HAP-1 (cell line): ENCODE results near the gene TEX55.
"Not testable (repeated sequence)": the region's sequence is repeated elsewhere in the genome, so short reads cannot be mapped to it uniquely, and the experiment has no call there.

Experiments used
- DNase-seq, 2 experiments: peaks; one replicate each; pipeline ENCODE4 v3.0.0-alpha.2; 2016 to 2020; ENCODE audit warnings: low spot score in 2 of 2
- H3K27me3 ChIP-seq: fragments of 250-450 bp; sonication (Bioruptor Pico); 2 replicates; pipeline ENCODE4 v1.5.1; 2020; ENCODE audit warnings: low read depth, mild to moderate bottlenecking, moderate library complexity
- H3K36me3 ChIP-seq: fragments of 250-450 bp; sonication (Bioruptor Pico); replicated peaks from 2 replicates; pipeline ENCODE4 v1.5.1; 2020; ENCODE audit warnings: mild to moderate bottlenecking
- H3K4me1 ChIP-seq: fragments of 250-450 bp; sonication (Bioruptor Pico); 2 replicates; pipeline ENCODE4 v1.5.1; 2020; ENCODE audit warnings: mild to moderate bottlenecking
- H3K4me3 ChIP-seq: fragments of 250-450 bp; sonication (Bioruptor Pico); 2 replicates; pipeline ENCODE4 v1.5.1; 2020; ENCODE audit warnings: mild to moderate bottlenecking, moderate library complexity
- H3K9me3 ChIP-seq: fragments of 250-450 bp; sonication (Bioruptor Pico); 2 replicates; pipeline ENCODE4 v1.5.1; 2020; ENCODE audit warnings: mild to moderate bottlenecking, moderate library complexity
- in situ Hi-C: fragments of 300-500 bp; cut with MboI; formaldehyde crosslinking; loops from 3 replicates; pipeline ENCODE4 v1.14.3; 2020; ENCODE audit warnings: low sequenced_read_pairs, inconsistent platforms, mixed read lengths

The TEX55 gene

GRCh38 chr3:119145500-119146167, at the start of gene TEX55:
Gene TEX55, plus strand, starts transcription at chr3:119146165. Its CDS starts 25 bp downstream, at chr3:119146190.
- no peaks in the 10 kb centered on the region for H3K4me1 ChIP-seq
- peak; percentile 42 to 52 for DNase-seq
- H3K4me3 ChIP-seq = no peak within 1 kb of the TSS
- H3K36me3 ChIP-seq = no peaks in the 10 kb centered on the region
- no peaks in the 10 kb centered on the region for H3K9me3 ChIP-seq
- no peaks in the 10 kb centered on the region for H3K27me3 ChIP-seq
- in situ Hi-C loops = no loop called here

- in situ Hi-C loops = no loop called here
These were observed 48.0 kb upstream of the TEX55 start for GRCh38 chr3:119098003-119098402.

GRCh38 chr3:119098619-119099222, 47.2 kb upstream of the TEX55 start:
- in situ Hi-C loops = no loop called here
- H3K36me3 ChIP-seq = no peaks in the 10 kb centered on the region
- no peak overlapping the region for H3K4me3 ChIP-seq
- H3K27me3 ChIP-seq = no peaks in the 10 kb centered on the region
- DNase-seq = peak; percentile 23 to 36
- no peaks in the 10 kb centered on the region for H3K9me3 ChIP-seq
- no peaks in the 10 kb centered on the region for H3K4me1 ChIP-seq

More at GRCh38 chr3:119098003-119098402, 48.0 kb upstream of the TEX55 start:
- Histone ChIP-seq H3K4me1 (no peaks in the 10 kb centered on the region), H3K27me3 (no peaks in the 10 kb centered on the region), H3K9me3 (no peaks in the 10 kb centered on the region), H3K36me3 (no peaks in the 10 kb centered on the region), H3K4me3 (no peak overlapping the region)
- DNase-seq = no peak

GRCh38 chr3:119099785-119100184, 46.2 kb upstream of the TEX55 start:
- no peak for DNase-seq
- in situ Hi-C loops = loop anchor here (5.0 kb wide), 1 partner anchor 217 kb away; no protein-coding TSS in a partner anchor
- Histone ChIP-seq H3K4me3 (no peak overlapping the region), H3K27me3 (no peaks in the 10 kb centered on the region), H3K4me1 (no peaks in the 10 kb centered on the region), H3K9me3 (no peaks in the 10 kb centered on the region), H3K36me3 (no peaks in the 10 kb centered on the region)

GRCh38 chr3:119104031-119104430, 41.9 kb upstream of the TEX55 start:
- Histone ChIP-seq H3K36me3 (no peaks in the 10 kb centered on the region), H3K27me3 (no peaks in the 10 kb centered on the region), H3K4me3 (no peak overlapping the region), H3K9me3 (no peaks in the 10 kb centered on the region), H3K4me1 (no peaks in the 10 kb centered on the region)
- DNase-seq = no peak
- in situ Hi-C loops = loop anchor here (5.0 kb wide), 1 partner anchor 222 kb away; no protein-coding TSS in a partner anchor

GRCh38 chr3:119118330-119118729, 27.6 kb upstream of the TEX55 start:
- H3K4me3 ChIP-seq, DNase-seq, H3K9me3 ChIP-seq, H3K27me3 ChIP-seq, H3K4me1 ChIP-seq, H3K36me3 ChIP-seq, in situ Hi-C loops: not testable (repeated sequence)

- no peak overlapping the region for H3K4me3 ChIP-seq
- no peaks in the 10 kb centered on the region for H3K4me1 ChIP-seq
- no peak for DNase-seq
These were observed 25.5 kb upstream of the TEX55 start for GRCh38 chr3:119120480-119120879.

GRCh38 chr3:119122350-119122749, 23.6 kb upstream of the TEX55 start:
- DNase-seq = no peak
- Histone ChIP-seq H3K4me3 (no peak overlapping the region), H3K36me3 (no peaks in the 10 kb centered on the region), H3K4me1 (no peaks in the 10 kb centered on the region), H3K9me3 (peaks cover 3% of the 10 kb centered on the region), H3K27me3 (no peaks in the 10 kb centered on the region)
- in situ Hi-C loops = no loop called here

More at GRCh38 chr3:119120480-119120879, 25.5 kb upstream of the TEX55 start:
- H3K27me3 ChIP-seq = no peaks in the 10 kb centered on the region
- H3K36me3 ChIP-seq = no peaks in the 10 kb centered on the region
- in situ Hi-C loops = no loop called here
- H3K9me3 ChIP-seq = peaks cover 3% of the 10 kb centered on the region

GRCh38 chr3:119125342-119125741, 20.6 kb upstream of the TEX55 start:
- Histone ChIP-seq H3K9me3 (no peaks in the 10 kb centered on the region), H3K27me3 (no peaks in the 10 kb centered on the region), H3K4me1 (no peaks in the 10 kb centered on the region), H3K4me3 (no peak overlapping the region), H3K36me3 (no peaks in the 10 kb centered on the region)
- no peak for DNase-seq
- in situ Hi-C loops = no loop called here

GRCh38 chr3:119125742-119126504, 20.0 kb upstream of the TEX55 start:
- Histone ChIP-seq H3K9me3 (no peaks in the 10 kb centered on the region), H3K4me1 (no peaks in the 10 kb centered on the region), H3K4me3 (no peak overlapping the region), H3K27me3 (no peaks in the 10 kb centered on the region), H3K36me3 (no peaks in the 10 kb centered on the region)
- in situ Hi-C loops = no loop called here
- peak in 1 of 2 experiments; percentile 10 for DNase-seq

GRCh38 chr3:119130291-119130690, 15.7 kb upstream of the TEX55 start:
- H3K9me3 ChIP-seq, H3K36me3 ChIP-seq, H3K4me3 ChIP-seq, H3K27me3 ChIP-seq, H3K4me1 ChIP-seq, in situ Hi-C loops, DNase-seq: not testable (repeated sequence)

GRCh38 chr3:119132291-119132690, 13.7 kb upstream of the TEX55 start:
- in situ Hi-C loops = not testable (repeated sequence)

GRCh38 chr3:119139360-119139759, 6.6 kb upstream of the TEX55 start:
- H3K4me3 ChIP-seq, H3K9me3 ChIP-seq, in situ Hi-C loops, H3K27me3 ChIP-seq, H3K36me3 ChIP-seq, DNase-seq, H3K4me1 ChIP-seq: not testable (repeated sequence)

More at GRCh38 chr3:119132291-119132690, 13.7 kb upstream of the TEX55 start:
- not testable (repeated sequence) for DNase-seq, H3K27me3 ChIP-seq, H3K4me1 ChIP-seq, H3K9me3 ChIP-seq, H3K36me3 ChIP-seq, H3K4me3 ChIP-seq

GRCh38 chr3:119140466-119140865, 5.5 kb upstream of the TEX55 start:
- Histone ChIP-seq H3K4me1 (no peaks in the 10 kb centered on the region), H3K36me3 (no peaks in the 10 kb centered on the region), H3K4me3 (no peak overlapping the region), H3K9me3 (no peaks in the 10 kb centered on the region), H3K27me3 (peaks cover 3% of the 10 kb centered on the region; the same call in 1 of the 2 replicates)
- DNase-seq = no peak
- in situ Hi-C loops = no loop called here
